SK-N-SH treated with all-trans-retinoic acid at 6 μM for 48 hours (cell line): ENCODE measurements around the gene TSGA10IP.

Experiments
- CSDC2 ChIP-seq: fragments of 250-450 bp; sonication (Bioruptor Pico); IDR thresholded peaks from 2 replicates; pipeline ENCODE4 v1.5.0; 2020; ENCODE audit warnings: mild to moderate bottlenecking, moderate library complexity
- OSR1 ChIP-seq: fragments of 250-450 bp; sonication (Bioruptor Pico); IDR thresholded peaks from 2 replicates; pipeline ENCODE4 v1.8.0; 2022; ENCODE audit warnings: moderate library complexity, mild to moderate bottlenecking, inconsistent platforms
- ZC3H10 ChIP-seq: fragments of 250-450 bp; sonication (Bioruptor Pico); IDR thresholded peaks from 2 replicates; pipeline ENCODE4 v1.5.1; 2021; ENCODE audit warnings: mild to moderate bottlenecking, moderate library complexity
- ZNF8 ChIP-seq: fragments of 450-650 bp; formaldehyde crosslinking; IDR thresholded peaks from 2 replicates; pipeline ENCODE4 v1.5.0; 2020; ENCODE audit warnings: mild to moderate bottlenecking, moderate library complexity
- TF ChIP-seq, protein P1 (sequence below): fragments of 250-450 bp; sonication (Bioruptor Pico); IDR thresholded peaks from 2 replicates; pipeline ENCODE4 v1.8.0; 2020; ENCODE audit warnings: mild to moderate bottlenecking, moderate library complexity, borderline replicate concordance

GRCh38 chr11:65899356-65900124 lies 45.7 kb upstream of the TSGA10IP start:
- TF ChIP-seq, protein P1, sequence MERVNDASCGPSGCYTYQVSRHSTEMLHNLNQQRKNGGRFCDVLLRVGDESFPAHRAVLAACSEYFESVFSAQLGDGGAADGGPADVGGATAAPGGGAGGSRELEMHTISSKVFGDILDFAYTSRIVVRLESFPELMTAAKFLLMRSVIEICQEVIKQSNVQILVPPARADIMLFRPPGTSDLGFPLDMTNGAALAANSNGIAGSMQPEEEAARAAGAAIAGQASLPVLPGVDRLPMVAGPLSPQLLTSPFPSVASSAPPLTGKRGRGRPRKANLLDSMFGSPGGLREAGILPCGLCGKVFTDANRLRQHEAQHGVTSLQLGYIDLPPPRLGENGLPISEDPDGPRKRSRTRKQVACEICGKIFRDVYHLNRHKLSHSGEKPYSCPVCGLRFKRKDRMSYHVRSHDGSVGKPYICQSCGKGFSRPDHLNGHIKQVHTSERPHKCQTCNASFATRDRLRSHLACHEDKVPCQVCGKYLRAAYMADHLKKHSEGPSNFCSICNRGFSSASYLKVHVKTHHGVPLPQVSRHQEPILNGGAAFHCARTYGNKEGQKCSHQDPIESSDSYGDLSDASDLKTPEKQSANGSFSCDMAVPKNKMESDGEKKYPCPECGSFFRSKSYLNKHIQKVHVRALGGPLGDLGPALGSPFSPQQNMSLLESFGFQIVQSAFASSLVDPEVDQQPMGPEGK (CRISPR knock-in tag): peak; percentile 63; the same call in 1 of the 2 replicates
- no peak for TF ChIP-seq ZNF8 (CRISPR knock-in tag)
- no peak for TF ChIP-seq OSR1 (CRISPR knock-in tag)
- TF ChIP-seq CSDC2 (CRISPR knock-in tag): no peak
- TF ChIP-seq ZC3H10: no peak
